DMS53 (cell line): ENCODE data around the gene LRP4.

Experiments used
- DNase-seq: peaks from one replicate; lab custom pipeline; 2025; lab: John Stamatoyannopoulos, UW

Gene LRP4

GRCh38 chr11:46918788-46919513 lies 601 bp upstream of the LRP4 start:
- peak; percentile 58 for DNase-seq

GRCh38 chr11:46917762-46918082 lies 628 bp downstream of the LRP4 start:
- no peak for DNase-seq

- no peak for DNase-seq
These were observed 1.1 kb downstream of the LRP4 start for GRCh38 chr11:46917109-46917761.

- peak; percentile 33 for DNase-seq
These were observed 1.9 kb downstream of the LRP4 start for GRCh38 chr11:46916286-46917108.

GRCh38 chr11:46914910-46915309 lies 3.4 kb downstream of the LRP4 start:
- DNase-seq, result no peak

- DNase-seq, result no peak
These were observed 4.0 kb downstream of the LRP4 start for GRCh38 chr11:46914363-46914762.

GRCh38 chr11:46913484-46913883 lies 4.9 kb downstream of the LRP4 start:
- DNase-seq, result no peak

GRCh38 chr11:46912526-46913150 lies 5.7 kb downstream of the LRP4 start:
- no peak for DNase-seq

- DNase-seq, result no peak
These were observed 10.7 kb downstream of the LRP4 start for GRCh38 chr11:46907606-46908005.

GRCh38 chr11:46906609-46907041 lies 11.7 kb downstream of the LRP4 start:
- no peak for DNase-seq

GRCh38 chr11:46905806-46906205 lies 12.5 kb downstream of the LRP4 start:
- DNase-seq, result no peak

- DNase-seq, result no peak
These were observed 14.5 kb downstream of the LRP4 start for GRCh38 chr11:46903846-46904245.

- no peak for DNase-seq
These were observed 15.7 kb downstream of the LRP4 start for GRCh38 chr11:46902694-46903093.

GRCh38 chr11:46901156-46901555 lies 17.2 kb downstream of the LRP4 start:
- no peak for DNase-seq

- no peak for DNase-seq
These were observed 18.1 kb downstream of the LRP4 start for GRCh38 chr11:46900091-46900746.

GRCh38 chr11:46899501-46900025 lies 18.8 kb downstream of the LRP4 start:
- no peak for DNase-seq

GRCh38 chr11:46898396-46899095 lies 19.8 kb downstream of the LRP4 start:
- DNase-seq, result peak; percentile 85

- DNase-seq, result peak; percentile 78
These were observed 21.5 kb downstream of the LRP4 start for GRCh38 chr11:46896719-46897406.

- DNase-seq, result no peak
These were observed 22.5 kb downstream of the LRP4 start for GRCh38 chr11:46895821-46896220.

GRCh38 chr11:46894961-46895360 lies 23.4 kb downstream of the LRP4 start:
- DNase-seq, result no peak
